Choroid plexus epithelial cell (primary cell): ENCODE data around the gene XIST.

Source experiments
- DNase-seq: peaks from one replicate; pipeline ENCODE4 v3.0.0-alpha.2; 2010; ENCODE audit warnings: low read depth
- H3K4me3 ChIP-seq: 2 replicates; pipeline ENCODE4 v1.5.1; 2011; ENCODE audit warnings: low read depth, mild to moderate bottlenecking, control low read depth, low read length, moderate library complexity
- TF ChIP-seq, protein P1 (sequence below): conservative IDR thresholded peaks from 2 replicates; pipeline ENCODE4 v1.5.1; 2011; ENCODE audit warnings: low read depth, mild to moderate bottlenecking, control low read depth, inconsistent platforms, low read length, moderate library complexity

Gene XIST

DNA sequence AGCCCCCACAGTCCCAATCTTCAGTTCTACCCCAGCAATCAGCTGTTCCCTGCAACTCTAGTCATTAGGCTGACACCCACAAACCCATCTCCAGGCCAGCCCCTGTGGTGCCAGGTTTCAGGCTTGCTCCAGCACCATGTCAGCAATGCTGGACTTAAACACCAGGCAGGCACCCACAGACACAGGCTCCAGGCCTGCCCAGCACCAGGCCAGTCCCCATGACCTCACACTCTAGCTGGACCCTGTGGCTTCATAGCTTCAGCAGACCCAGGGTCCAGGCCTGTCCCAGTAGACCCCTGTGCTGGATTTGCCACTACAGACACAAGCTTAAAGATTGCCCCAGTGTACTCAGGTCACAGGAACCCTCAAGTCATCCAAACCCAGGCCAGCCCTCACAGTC lies 10.8 kb upstream of the XIST start:
- no peak overlapping the region for H3K4me3 ChIP-seq
- TF ChIP-seq, protein P1, sequence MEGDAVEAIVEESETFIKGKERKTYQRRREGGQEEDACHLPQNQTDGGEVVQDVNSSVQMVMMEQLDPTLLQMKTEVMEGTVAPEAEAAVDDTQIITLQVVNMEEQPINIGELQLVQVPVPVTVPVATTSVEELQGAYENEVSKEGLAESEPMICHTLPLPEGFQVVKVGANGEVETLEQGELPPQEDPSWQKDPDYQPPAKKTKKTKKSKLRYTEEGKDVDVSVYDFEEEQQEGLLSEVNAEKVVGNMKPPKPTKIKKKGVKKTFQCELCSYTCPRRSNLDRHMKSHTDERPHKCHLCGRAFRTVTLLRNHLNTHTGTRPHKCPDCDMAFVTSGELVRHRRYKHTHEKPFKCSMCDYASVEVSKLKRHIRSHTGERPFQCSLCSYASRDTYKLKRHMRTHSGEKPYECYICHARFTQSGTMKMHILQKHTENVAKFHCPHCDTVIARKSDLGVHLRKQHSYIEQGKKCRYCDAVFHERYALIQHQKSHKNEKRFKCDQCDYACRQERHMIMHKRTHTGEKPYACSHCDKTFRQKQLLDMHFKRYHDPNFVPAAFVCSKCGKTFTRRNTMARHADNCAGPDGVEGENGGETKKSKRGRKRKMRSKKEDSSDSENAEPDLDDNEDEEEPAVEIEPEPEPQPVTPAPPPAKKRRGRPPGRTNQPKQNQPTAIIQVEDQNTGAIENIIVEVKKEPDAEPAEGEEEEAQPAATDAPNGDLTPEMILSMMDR: no peak
- DNase-seq: no peak

DNA sequence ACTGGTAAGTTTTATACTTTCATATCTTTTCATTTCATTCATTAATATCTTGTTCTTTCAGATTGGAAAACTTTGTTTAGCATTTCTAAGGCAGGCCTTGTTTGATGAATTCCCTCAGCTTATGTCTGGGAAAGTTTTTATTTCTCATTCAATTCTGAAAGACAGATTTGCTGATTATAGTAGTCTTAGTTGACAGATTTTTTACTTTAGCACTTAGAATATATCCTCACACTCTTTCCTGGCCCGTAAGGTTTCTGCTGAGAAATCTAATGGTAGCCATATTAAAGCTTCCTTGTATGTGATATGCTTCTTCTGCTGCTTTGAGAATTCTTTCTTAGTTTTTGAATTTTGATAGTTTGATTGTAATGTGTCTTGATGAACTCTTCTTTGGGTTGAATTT lies 7.1 kb upstream of the XIST start:
- TF ChIP-seq, protein P1: no peak
- no peak overlapping the region for H3K4me3 ChIP-seq
- DNase-seq: no peak

DNA sequence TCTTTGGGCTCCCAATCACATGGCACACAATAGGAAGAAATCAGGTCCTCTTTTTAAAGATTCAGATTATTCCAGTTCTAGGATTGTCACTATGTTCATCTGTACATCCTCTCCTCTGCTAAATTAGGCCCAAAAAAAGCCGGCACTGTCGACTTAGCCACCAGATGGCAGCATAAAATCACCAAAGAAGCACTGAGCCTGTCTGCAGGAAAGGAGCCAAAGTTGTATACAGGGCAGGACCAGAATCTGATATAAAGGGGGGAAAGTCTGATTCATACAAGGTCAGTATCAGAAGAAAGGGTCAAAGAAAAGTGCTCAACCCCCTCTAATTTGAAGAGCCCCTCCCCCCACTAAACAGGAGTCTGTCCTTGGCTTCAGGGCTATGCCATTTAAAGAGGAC lies 3.0 kb upstream of the XIST start:
- no peak overlapping the region for H3K4me3 ChIP-seq
- TF ChIP-seq, protein P1: peak; percentile 80
- peak; percentile 72 for DNase-seq

DNA sequence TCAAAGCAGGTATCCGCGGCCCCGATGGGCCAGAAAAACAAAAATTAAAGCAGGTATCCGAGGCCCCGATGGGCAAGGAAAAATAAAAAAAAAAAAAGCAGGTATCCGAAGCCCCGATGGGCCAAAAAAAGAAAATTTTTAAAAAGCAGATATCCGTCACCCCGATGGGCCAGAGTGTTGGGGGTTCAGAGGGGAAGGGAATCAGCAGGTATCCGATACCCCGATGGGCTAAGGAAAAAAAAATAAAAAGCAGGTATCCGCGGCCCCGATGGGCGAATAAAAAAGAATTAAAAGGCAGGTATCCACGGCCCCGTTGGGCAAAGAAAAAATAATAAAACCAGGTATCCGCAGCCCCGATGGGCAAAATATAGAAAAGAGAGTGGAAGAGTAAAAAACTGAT lies 492 bp downstream of the XIST start:
- TF ChIP-seq, protein P1: no peak
- no peak for DNase-seq
- no peak overlapping the region for H3K4me3 ChIP-seq

DNA sequence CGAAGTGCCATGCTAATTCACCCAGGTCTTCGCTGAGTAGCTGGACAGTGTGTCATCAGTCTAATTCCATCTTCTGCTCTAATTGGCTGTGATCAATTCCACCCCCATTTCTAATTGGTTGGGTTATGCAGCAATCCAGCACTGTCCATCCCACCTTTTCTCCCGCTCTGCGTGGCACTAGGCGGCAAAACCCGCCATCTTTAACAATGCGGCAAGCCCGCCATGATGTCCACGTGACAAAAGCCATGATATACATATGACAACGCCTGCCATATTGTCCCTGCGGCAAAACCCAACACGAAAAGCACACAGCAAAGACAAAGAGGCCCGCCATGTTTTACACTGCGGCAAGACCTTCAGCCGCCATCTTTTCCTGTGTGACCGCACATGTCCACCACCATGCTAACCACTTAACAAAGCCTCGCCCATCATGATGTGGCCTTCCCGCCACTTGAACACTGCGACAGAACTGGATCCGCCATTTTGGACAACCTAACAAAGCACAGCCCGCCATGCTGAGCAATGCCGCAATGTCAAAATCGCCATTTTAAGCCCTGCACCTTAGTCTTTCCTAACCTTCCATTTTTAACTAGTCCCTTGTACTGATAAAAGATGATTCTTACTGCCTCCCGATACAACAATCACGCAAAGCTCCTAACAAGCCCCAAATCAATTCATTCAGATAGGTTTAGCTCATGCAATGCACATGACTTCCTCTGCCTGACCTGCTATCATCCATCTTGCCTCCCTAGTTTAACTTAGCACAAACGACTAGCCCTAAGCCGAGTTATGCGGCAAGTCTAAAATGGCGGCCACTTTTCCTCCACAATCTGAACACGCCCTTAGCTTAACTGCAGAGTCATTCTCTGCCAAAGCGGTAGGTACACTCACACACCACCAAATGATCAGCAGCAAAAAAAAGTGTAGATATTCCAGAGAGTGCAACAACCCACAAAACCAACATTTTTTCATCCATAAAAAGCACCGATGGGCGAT lies 1.2 kb downstream of the XIST start:
- H3K4me3 ChIP-seq: no peak overlapping the region
- DNase-seq: no peak
- TF ChIP-seq, protein P1: no peak

DNA sequence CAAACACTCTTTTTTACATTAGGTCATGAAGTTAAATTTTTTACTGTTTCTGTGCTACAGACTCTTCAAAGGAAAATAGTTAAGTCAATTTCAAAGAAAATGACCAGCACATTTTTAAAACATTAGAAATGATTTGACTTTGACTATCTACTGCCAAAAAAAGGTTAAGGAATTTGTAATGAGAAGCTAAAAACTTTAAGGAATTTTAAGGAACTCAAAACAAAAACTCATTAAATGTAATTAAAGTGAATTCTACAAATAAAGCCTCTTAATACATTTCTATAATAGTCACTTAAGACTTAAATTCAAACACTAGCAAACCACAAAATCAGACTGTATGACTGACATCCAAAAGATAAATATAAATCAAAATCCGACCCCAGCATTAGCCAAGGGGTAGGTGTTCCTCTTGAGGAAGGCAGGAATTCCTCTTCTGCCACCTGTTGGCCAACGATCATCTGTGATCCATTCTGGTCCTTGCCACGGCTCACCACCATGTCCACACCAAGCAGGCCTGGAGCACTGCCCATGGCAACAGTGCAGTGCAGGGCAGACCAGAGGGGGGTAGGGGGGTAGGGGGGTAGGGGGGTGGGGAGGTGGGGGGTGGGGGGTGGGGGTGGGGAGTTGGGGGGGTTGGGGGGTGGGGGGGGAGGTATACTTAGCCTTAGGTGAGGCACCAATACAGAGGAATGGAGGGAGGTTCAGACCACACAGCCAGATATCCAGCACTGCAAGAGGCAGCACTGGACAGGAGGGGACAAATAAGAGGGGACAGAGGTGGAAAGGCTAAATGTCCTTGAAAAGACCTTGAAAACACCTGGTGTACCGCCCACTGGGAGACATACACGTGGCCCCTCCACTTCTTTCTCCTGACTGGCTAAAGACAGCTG lies 2.1 kb downstream of the XIST start:
- TF ChIP-seq, protein P1: peak; percentile 58
- H3K4me3 ChIP-seq: no peak overlapping the region
- peak; percentile 53 for DNase-seq
